PC-3 (cell line): ENCODE measurements around the gene MAP7D3. TPM values are rescaled to one million over a fixed set of nuclear protein-coding genes. Genes with fewer than 3 reads are reported as not detected.

Experiments
- ATAC-seq: fragments of 200-7000 bp; cut with Tn5 transposase; 2 replicates; pipeline ENCODE4 v1.9.1; 2020; ENCODE audit warnings: mild to moderate bottlenecking, moderate library complexity
- BruUV-seq: library from RNA; stranded (reverse); fragments of 400-500 nt; replicated peaks from 2 replicates; lab custom pipeline; 2021; lab: Mats Ljungman, UMichigan
- CTCF ChIA-PET: fragments of 300-600 bp; sonication (Branson Sonifier 250); formaldehyde crosslinking; loops from one replicate; lab custom pipeline; 2022; ENCODE audit warnings: antibody characterized with exemption; lab: Charles Lee
- POLR2A ChIA-PET: fragments of 300-600 bp; sonication (Branson Sonifier 250); formaldehyde crosslinking; loops from one replicate; lab custom pipeline; 2022; ENCODE audit warnings: antibody characterized with exemption; ENCODE audit not compliant: unreplicated experiment; lab: Charles Lee
- DNase-seq: peaks from one replicate; pipeline ENCODE4 v3.0.0-alpha.2; 2015
- H2AFZ ChIP-seq: fragments of 300-600 bp; sonication (generic); 2 replicates; pipeline ENCODE4 v1.6.0; 2016; ENCODE audit warnings: antibody characterized with exemption, low read length
- H3F3A ChIP-seq: fragments of 300-600 bp; sonication (generic); one replicate; pipeline ENCODE4 v1.6.0; 2017; ENCODE audit warnings: antibody characterized with exemption, low read length, control low read depth, mild to moderate bottlenecking; ENCODE audit not compliant: unreplicated experiment
- H3K27ac ChIP-seq: fragments of 300-600 bp; sonication (generic); 2 replicates; pipeline ENCODE4 v1.5.1; 2016; ENCODE audit warnings: mild to moderate bottlenecking, low read length
- H3K27me3 ChIP-seq: fragments of 300-600 bp; sonication (generic); 2 replicates; pipeline ENCODE4 v1.6.1; 2016; ENCODE audit warnings: low read length, mixed read lengths
- H3K36me3 ChIP-seq: fragments of 300-600 bp; sonication (generic); 2 replicates; pipeline ENCODE4 v1.6.1; 2016; ENCODE audit warnings: low read depth, mixed run types, low read length, mixed read lengths
- H3K4me1 ChIP-seq: fragments of 300-600 bp; sonication (generic); 2 replicates; pipeline ENCODE4 v1.5.1; 2016; ENCODE audit warnings: low read length; ENCODE audit not compliant: insufficient read depth
- H3K4me2 ChIP-seq: fragments of 300-600 bp; sonication (generic); 2 replicates; pipeline ENCODE4 v1.6.0; 2016; ENCODE audit warnings: low read length
- H3K4me3 ChIP-seq: fragments of 300-600 bp; sonication (generic); 2 replicates; pipeline ENCODE4 v1.5.1; 2016; ENCODE audit warnings: mild to moderate bottlenecking, low read length, mixed read lengths
- H3K79me2 ChIP-seq: fragments of 300-600 bp; sonication (generic); 2 replicates; pipeline ENCODE4 v1.6.1; 2017; ENCODE audit warnings: low read length, mixed read lengths
- H3K9ac ChIP-seq: fragments of 300-600 bp; sonication (generic); 2 replicates; pipeline ENCODE4 v1.6.0; 2016; ENCODE audit warnings: mild to moderate bottlenecking, low read length
- H3K9me2 ChIP-seq: fragments of 300-600 bp; sonication (generic); replicated peaks from 2 replicates; pipeline ENCODE4 v1.6.1; 2016; ENCODE audit warnings: mixed run types, low read length, mixed read lengths
- H3K9me3 ChIP-seq: fragments of 300-600 bp; sonication (generic); 2 replicates; pipeline ENCODE4 v1.6.1; 2016; ENCODE audit warnings: low read length, mixed read lengths
- H4K20me1 ChIP-seq: fragments of 300-600 bp; sonication (generic); 2 replicates; pipeline ENCODE4 v1.6.1; 2016; ENCODE audit warnings: low read length, mixed read lengths
- CTCF ChIP-seq: fragments of 300-600 bp; sonication (generic); conservative IDR thresholded peaks from 2 replicates; pipeline ENCODE4 v1.5.1; 2017; ENCODE audit warnings: antibody characterized with exemption, low read depth, mild to moderate bottlenecking, low read length
- EZH2 ChIP-seq: fragments of 300-600 bp; sonication (generic); IDR thresholded peaks from one replicate; pipeline ENCODE4 v1.6.1; 2017; ENCODE audit warnings: antibody characterized with exemption, mild to moderate bottlenecking, low read length; ENCODE audit not compliant: unreplicated experiment
- EZH2phosphoT487 ChIP-seq: fragments of 300-600 bp; sonication (generic); IDR thresholded peaks from 2 replicates; pipeline ENCODE4 v1.6.1; 2018; ENCODE audit warnings: mild to moderate bottlenecking, antibody characterized with exemption, low read length, borderline replicate concordance
- intact Hi-C: fragments of 100-400 bp; cut with micrococcal nuclease; formaldehyde crosslinking; loops from 2 replicates; pipeline ENCODE4 v1.9.0; 2023
- total RNA-seq: library from RNA; depleted of rRNA; stranded (reverse); fragments of >200 nt; gene quantifications from 2 replicates; pipeline ENCODE4 v1.2.3, GENCODE V29; 2014

The MAP7D3 gene
- total RNA-seq, 1 experiment from 2014 or later, result 0.40 TPM

DNA sequence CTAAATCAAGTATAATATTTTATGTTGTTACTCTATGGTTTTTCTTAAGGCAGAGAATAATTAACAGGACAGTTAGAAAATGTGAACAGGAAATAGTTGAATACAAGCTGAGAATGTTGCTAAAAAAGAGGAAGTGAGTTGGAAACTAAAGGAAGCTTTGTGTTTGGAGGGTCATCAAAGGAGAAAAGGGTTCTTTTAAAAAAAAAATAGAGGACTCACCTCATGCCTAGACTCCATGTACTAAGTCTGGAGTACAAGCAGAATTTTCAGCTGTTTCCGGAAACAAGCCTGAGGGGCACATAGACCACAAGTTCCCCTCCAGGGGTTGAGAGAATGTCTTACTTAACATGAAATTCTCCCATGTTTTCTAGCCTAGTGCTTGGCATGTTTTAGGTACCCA lies 20.1 kb upstream of the MAP7D3 start:
- ATAC-seq (no peak), DNase-seq (no peak)
- no peak overlapping the region for H3K9ac ChIP-seq
- no peaks in the 10 kb centered on the region for H3K9me3 ChIP-seq
- H3K9me2 ChIP-seq, result no peaks in the 10 kb centered on the region
- H3K36me3 ChIP-seq, result no peaks in the 10 kb centered on the region
- CTCF ChIA-PET, result no interaction called here
- intact Hi-C loops, result no loop called here
- no peaks in the 10 kb centered on the region for H4K20me1 ChIP-seq
- H3F3A ChIP-seq, result no peaks in the 10 kb centered on the region
- POLR2A ChIA-PET, result no interaction called here
- H3K27me3 ChIP-seq, result no peaks in the 10 kb centered on the region
- no TSS peak for BruUV-seq
- H2AFZ ChIP-seq, result no peak overlapping the region
- no peaks in the 10 kb centered on the region for H3K4me1 ChIP-seq
- H3K27ac ChIP-seq, result no peak overlapping the region
- no peak for TF ChIP-seq CTCF
- no peak for TF ChIP-seq EZH2phosphoT487
- no peak for TF ChIP-seq EZH2
- no peak overlapping the region for H3K4me2 ChIP-seq
- no peak overlapping the region for H3K4me3 ChIP-seq
- H3K79me2 ChIP-seq, result no peaks in the 10 kb centered on the region

- intact Hi-C loops, result loop anchor here (5.0 to 10.0 kb wide), 2 partner anchors 58 to 425 kb away; no protein-coding TSS in a partner anchor
- Histone ChIP-seq H3K4me3 (no peak overlapping the region), H3K9ac (no peak overlapping the region), H3F3A (no peaks in the 10 kb centered on the region), H3K9me3 (no peaks in the 10 kb centered on the region), H3K79me2 (no peaks in the 10 kb centered on the region), H3K36me3 (no peaks in the 10 kb centered on the region), H3K27me3 (no peaks in the 10 kb centered on the region), H3K4me1 (no peaks in the 10 kb centered on the region), H3K27ac (no peak overlapping the region), H4K20me1 (no peaks in the 10 kb centered on the region), H3K4me2 (no peak overlapping the region), H3K9me2 (no peaks in the 10 kb centered on the region), H2AFZ (no peak overlapping the region)
- ATAC-seq, result no peak
- no peak for TF ChIP-seq CTCF
- TF ChIP-seq EZH2phosphoT487, result no peak
- no peak for TF ChIP-seq EZH2
- POLR2A ChIA-PET, result no interaction called here
- BruUV-seq, result no TSS peak
- CTCF ChIA-PET, result interaction anchor here (0.6 kb wide), 1 partner anchor 86 kb away, joined by 3 read pairs; no protein-coding TSS in a partner anchor
- DNase-seq, result no peak
These were observed 18.7 kb upstream of the MAP7D3 start for GRCh38 chrX:136269921-136270320.
